Measurements from ENCODE around the gene SRD5A3.
"Not testable (repeated sequence)": the region's sequence is repeated elsewhere in the genome, so short reads cannot be mapped to it uniquely, and the experiment has no call there.

The SRD5A3 gene

DNA sequence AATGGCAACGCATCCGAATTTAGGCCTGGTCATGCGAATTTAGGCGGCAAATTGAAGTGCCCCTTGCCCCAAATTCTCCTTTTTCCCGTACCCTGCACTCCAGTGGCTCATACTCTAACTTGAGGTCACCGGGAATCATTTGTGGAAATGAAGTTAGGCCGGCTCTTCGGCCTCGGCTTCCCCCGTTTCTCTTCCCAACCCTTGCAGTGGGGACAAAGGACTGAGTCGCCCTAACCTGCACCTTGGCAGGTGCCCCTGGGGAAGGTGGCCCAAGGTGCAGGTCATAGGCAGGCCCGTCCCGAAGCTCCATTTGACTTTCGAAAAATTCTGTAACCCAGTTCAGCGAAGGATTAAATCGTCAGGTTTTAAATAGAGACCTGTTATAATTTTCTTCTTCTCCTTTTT lies 811 bp downstream of the SRD5A3 start:
- DNase-seq (ENCODE audit: low read depth, low spot score), result no peak

DNA sequence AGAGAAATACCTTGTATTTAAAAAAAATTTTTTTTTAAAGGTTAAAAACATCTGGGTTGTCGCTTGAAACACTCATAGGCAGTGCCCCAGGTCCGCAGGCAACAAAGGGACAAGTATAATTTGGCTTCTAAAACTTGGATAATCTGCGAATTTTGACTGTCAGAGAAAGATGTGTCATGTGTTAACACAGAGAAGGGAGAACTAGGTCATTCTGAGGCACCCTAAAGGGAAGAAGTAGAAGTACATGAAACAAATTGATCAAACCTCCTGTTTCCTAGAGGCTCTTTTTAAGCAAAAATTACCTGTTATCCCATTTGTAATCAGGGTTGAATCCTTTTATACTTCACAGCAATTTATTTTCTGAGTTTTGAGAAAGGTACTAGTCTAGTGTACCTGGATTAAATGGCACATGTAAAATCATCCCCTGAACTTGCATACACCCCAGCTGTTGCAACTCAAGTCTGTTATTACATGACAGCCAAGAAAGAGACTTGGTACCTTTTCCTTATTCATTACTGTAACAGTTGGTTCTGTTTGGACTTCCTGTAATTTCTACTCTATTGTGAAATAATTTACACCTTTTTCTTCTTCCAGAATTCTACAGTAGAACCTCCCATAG lies 1.7 kb downstream of the SRD5A3 start:
- no peak for DNase-seq (ENCODE audit: low read depth, low spot score)

DNA sequence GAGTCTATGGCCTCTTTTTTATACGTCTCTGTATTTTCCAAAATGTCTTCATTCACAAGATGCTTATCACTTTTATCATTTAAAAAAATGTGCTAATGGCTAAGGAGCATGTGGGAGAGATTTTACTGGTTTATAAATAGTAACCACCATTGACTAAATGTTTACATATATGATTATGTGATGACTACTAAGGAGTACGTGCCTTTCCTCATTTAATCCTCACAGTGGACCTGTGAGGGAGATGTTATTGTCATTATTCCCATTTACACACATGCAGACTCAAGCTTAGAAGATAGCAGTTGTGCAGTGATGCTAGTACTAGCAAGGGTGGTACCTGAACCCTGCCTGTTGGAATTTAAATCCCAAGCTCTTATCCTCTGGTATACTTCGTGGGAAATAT lies 2.4 kb downstream of the SRD5A3 start:
- DNase-seq (ENCODE audit: low read depth, low spot score), result no peak

DNA sequence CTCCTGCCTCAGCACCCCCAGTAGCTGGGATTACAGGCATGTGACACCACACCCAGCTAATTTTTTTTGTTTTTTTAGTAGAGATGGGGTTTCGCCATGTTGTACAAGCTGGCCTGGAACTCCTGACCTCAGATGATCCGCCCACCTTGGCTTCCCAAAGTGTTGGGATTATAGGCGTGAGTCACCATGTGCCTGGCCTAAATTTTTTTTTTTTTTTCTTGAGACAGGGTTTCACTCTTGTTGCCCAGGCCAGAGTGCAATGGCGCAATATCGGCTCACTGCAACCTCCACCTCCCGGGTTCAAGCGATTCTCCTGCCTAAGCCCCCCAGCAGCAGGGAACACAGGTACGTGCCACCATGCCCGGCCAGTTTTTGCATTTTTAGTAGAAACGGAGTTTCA lies 4.8 kb downstream of the SRD5A3 start:
- DNase-seq (ENCODE audit: low read depth, low spot score), result not testable (repeated sequence)

DNA sequence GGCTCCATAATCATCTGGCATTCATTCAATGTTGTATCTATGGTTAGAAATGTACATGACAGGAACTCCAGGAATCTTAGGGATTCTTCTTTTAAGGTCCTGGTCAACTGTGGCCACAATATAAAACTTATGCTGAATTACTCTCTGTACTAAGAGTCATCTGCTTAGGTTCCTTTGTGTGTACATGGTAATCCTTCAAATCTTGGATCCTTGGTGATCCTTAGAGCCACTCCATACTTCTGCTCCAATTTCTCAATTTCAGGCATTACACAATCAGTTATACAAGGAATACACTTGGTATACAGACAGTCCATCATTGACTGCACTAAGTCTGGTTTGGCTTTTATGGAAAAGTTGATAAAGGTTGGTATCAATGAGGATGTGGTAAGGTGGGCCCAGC lies 5.8 kb downstream of the SRD5A3 start:
- DNase-seq (ENCODE audit: low read depth, low spot score), result no peak

DNA sequence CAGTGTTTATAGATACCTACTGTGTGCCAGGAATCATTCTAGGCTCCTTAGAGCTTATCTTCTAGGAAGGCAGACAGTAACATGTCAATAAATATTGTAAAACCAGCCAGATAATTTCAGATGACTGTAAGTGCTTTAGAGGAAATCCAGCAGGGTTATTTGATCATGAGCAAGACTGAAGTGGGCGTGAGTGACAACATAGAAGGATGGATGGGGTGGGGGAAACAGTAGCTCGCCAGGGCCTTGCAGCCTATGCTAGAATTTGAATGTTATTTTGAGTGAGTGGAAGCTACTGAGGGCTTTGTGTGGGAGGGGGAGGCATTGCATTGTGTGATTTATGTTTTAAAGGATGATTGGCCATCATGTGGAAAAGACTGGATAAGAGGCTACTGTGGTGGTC lies 6.7 kb downstream of the SRD5A3 start:
- DNase-seq (ENCODE audit: low read depth, low spot score), result no peak

DNA sequence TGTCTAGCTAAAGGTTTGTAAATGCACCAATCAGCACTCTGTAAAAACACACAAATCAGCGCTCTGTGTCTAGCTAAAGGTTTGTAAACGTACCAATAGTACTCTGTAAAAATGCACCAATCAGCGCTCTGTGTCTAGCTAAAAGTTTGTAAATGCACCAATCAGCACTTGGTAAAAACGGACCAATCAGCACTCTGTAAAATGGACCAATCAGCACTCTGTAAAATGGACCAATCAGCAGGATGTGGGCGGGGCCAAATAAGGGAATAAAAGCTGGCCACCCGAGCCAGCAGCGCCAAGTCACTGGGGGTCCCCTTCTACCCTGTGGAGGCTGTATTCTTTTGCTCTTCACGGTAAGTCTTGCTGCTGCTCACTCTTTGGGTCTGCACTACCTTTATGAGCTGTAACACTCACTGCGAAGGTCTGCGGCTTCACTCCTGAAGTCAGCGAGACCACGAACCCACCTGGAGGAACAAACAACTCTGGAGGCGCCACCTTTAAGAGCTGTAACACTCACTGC lies 7.2 kb downstream of the SRD5A3 start:
- not testable (repeated sequence) for DNase-seq (ENCODE audit: low read depth, low spot score)

DNA sequence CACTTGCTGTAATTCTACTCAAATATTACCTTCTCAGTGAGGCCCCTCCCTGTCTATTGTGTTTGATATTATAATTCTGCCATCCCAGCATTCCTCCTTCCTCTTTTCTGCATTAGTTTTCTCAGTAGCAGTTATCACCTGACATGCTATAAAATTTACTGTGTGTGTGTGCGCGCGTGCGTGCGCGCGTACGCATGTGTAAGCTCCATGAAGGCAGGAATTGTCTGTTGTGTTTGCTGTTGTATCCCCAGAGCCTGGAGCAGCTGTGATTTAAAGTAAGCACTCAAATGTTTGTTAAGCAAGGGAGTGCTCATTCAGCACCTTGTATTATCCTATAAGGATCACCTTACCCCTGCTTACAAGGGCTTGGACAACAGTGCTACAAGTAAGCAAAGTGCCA lies 8.6 kb downstream of the SRD5A3 start:
- DNase-seq (ENCODE audit: low read depth, low spot score), result no peak

DNA sequence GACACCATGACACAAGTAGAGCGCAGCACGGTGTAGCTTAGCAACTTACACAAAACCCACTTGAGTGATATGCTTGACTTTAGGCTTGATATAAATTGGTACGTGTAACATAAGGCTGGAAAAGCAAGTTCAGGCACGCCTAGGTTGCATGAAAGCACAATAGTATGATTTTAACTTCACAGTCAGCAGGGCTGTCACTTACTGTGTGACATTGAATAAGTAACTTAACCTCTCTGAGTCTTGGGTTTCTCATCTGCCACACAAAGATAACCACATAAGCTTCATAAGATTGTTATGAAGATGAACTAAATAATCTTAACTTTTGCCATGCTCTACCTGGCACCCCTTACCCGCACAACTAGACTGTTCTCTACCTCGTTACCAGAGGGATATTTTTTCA lies 9.5 kb downstream of the SRD5A3 start:
- no peak for DNase-seq (ENCODE audit: low read depth, low spot score)

DNA sequence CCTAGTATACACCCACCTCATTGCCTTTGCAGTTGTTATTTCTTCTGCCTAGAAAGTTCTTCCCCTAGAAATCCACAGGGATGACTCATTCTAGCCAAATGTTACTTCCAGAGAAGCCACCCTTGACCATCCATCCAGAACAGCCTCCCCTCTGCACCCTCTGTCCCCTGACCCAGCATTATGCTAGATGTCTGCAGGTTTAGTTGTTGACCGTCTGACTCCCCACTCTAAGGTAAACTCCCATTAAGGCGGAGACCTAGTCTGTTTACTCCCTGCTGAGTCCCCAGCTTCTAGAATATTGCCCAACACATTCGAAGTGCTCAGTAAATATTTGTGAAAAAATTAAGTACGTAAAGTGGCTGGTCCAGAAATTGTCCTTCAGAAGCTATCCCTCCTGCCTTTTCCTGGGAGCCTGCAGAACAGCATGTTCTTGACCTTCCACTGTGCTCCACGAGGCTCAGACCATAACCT lies 11.0 kb downstream of the SRD5A3 start:
- no peak for DNase-seq (ENCODE audit: low read depth, low spot score)

DNA sequence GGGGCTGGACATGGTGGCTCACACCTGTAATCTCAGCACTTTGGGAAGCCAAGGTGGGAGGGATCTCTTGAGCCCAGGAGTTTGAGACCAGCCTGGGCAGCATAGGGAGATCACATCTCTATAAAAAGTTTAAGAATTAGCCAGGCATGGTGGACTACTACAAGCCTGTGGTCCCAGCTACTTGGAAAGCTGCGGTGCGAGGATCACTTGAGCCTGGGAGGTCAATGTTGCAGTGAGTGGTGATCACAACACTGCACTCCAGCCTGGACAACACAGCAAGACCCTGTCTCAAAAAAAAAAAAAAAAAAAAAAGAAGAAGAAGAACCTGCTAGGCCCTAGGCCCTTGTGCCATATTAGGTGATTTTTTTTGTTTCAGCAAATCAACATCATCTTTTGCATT lies 12.2 kb downstream of the SRD5A3 start:
- DNase-seq (ENCODE audit: low read depth, low spot score), result no peak

DNA sequence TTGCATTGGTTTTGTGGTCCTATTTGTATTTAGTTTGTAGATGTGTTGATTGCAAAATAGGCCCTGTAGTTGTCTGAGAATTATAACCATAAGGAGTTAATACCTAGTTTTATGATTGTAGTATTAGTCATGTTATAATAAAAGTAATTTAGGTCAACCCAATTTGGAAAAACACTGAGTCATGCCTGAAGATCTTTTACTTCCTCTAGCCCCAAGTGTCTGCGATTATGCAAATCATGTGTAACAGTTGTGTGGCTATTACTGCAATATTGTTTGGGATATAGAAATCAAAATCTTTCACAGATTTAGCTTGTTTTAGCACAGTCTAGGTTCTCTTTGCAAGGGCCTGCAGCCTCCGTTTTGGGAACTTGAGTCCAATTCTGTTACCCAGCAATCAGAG lies 12.6 kb downstream of the SRD5A3 start:
- DNase-seq (ENCODE audit: low read depth, low spot score), result no peak

DNA sequence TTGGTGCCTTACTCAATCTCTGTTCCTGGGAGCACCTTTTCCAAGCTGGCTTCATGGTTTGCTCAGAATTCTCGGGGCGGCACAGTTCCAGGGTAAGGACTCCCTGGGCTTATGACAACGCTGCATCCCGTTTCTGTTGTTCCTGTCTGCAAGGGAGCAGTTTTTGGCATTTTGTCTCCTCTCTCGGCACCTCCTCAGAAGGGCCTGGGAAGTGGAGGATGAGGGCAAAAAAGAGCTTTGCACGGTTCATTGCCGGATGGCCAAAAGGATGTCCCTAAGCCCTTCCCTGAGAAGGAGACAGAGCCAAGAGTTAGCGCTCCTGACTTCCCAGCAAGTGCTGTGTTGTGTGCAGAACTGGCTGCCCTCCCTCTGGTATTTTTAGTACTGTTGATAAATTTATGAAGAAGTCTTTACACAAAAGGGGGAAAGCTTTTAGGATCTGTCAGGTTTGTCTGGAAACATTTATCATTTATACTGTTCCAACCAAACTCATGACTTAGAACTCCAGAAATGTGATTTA lies 13.4 kb downstream of the SRD5A3 start:
- DNase-seq (ENCODE audit: low read depth, low spot score), result no peak

DNA sequence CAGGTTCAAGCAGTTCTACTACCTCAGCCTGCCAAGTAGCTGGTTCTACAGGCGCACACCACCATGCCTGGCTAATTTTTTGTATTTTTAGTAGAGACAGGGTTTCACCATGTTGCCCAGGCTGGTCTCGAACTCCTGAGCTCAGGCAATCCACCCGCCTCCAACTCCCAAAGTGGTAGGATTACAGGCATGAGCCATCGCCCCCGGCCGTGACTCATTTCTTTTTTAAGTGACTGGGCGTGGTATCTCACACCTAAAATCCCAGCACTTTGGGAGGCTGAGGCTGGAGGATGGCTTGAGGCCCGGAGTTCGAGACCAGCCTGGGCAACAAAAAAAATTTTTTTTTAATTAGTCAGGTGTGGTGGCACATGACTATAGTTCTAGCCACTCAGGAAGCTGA lies 16.9 kb downstream of the SRD5A3 start:
- not testable (repeated sequence) for DNase-seq (ENCODE audit: low read depth, low spot score)

DNA sequence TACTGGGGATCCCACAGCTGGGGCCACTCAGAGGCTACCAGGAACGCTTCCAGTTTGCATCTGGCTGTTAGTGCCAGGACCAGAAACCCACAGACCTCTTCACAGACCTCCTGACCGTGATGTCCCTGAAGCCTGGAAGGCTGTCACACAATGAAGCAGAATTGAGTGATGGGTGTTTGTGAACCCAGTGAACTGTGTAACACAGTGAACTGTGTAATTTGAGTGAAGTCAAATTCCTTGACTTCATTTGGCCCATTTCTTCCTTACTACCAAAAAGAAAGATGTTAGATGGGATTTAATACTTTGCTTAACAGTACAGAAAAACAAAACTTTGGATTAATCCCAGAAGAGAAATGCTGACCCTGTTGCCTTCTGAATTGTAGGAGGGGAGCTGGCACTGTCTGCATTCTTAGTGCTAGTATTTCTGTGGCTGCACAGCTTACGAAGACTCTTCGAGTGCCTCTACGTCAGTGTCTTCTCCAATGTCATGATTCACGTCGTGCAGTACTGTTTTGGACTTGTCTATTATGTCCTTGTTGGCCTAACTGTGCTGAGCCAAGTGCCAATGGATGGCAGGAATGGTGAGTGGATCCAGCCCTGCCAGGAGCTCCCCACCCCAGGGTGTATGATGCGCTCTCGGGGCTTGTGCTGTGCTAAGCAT lies 17.8 kb downstream of the SRD5A3 start:
- DNase-seq (ENCODE audit: low read depth, low spot score), result no peak

DNA sequence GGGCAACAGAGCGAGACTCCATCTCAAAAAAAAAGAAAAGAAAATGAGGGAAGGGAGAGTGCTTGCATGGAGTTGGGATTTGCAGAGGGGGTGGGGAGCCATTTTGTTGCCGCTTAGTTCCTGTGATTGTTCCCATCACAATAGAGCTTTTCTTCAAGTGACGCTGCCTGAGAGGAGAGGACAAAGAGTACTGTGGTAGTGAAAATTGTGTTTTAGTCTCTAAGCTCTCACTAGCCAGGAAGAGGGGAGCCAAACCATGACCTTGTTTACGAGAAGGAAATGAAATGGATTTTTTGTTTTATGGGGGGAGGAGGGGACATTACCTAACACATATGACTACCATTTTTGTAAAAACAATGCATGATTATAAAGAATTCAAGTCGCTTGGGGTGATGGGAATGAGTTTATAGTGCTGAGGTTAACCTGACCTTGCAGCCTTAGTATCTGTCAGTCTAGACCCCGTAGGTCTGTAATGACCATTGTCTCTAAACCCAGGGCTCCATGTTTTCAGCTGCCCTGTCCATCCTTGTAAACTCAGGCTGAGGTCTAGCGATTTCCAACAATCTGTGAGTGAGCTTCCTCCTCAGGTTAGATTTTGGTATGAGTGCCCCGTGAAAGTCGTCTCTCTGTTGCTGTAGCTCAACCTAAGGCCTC lies 18.8 kb downstream of the SRD5A3 start:
- no peak for DNase-seq (ENCODE audit: low read depth, low spot score)

DNA sequence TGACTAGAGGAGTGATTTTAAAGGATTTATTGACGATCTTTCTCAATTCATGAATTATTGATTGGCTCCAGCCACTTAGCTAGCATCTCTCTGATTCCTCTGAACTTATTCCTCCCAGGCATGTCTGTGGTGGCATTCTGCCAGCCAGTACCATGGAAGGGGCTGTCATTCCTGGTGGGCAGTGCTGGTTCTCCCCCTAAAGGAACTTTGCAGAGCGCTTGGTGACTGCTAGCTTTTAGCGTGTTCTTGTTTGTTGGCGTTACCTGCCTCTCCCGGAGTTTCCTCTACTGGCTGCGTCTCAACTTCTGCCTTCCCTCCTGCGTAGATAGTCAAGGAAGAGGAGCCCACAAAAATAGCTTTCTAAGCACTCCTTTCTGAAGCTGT lies 19.3 kb downstream of the SRD5A3 start:
- DNase-seq (ENCODE audit: low read depth, low spot score), result no peak

DNA sequence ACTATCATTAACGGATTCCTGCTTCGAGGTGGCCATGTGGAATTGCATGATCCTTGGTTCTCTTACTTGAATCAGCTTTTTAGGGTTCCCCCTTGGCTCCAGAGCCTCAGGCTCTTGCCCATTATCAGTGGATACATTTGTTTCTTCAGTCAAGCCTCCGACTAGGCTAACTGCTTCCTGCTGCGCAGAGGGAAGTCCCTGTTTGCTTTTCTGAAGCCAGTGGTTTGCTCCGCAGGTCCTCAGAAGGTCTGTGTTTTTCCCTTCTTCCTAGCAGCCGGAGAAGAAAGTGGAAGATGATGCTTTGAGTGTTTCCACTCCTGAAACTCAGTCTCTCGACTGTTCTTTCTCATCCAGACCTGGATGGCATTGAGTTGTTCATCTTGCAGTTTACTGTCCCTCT lies 20.6 kb downstream of the SRD5A3 start:
- DNase-seq (ENCODE audit: low read depth, low spot score), result peak; percentile 40

DNA sequence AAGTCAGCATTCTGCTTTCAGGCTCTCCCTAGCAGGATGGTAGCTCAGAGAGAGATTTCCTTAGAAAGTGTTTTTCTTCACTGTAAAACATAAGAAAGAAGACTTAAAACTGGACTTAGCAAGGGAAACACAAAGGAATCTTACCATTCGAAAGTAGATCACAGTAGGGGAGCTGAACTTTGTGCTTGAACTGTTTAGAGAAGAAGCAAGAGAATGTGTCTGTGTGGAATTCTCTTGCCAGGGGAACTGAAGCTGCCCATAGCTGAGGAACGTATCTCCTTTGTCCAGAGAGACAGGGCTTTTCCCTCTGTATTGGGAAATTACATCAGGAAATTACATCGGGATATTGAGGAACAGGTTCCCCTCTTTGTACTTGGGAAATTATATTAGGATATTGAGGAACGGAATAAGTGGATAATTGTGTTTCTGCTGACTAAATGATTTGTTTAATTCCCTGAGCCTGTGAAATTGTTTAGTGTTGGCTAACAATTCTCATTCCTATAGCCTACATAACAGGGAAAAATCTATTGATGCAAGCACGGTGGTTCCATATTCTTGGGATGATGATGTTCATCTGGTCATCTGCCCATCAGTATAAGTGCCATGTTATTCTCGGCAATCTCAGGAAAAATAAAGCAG lies 21.2 kb downstream of the SRD5A3 start:
- peak; percentile 50 for DNase-seq (ENCODE audit: low read depth, low spot score)

DNA sequence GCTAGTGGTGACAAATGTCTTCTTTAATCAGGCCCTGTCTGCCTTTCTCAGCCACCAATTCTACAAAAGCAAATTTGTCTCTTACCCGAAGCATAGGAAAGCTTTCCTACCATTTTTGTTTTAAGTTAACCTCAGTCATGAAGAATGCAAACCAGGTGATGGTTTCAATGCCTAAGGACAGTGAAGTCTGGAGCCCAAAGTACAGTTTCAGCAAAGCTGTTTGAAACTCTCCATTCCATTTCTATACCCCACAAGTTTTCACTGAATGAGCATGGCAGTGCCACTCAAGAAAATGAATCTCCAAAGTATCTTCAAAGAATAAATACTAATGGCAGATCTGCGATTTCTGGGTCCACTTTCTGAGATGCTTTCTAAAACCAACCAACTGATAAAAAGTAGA lies 23.9 kb downstream of the SRD5A3 start:
- DNase-seq (ENCODE audit: low read depth, low spot score), result no peak

DNA sequence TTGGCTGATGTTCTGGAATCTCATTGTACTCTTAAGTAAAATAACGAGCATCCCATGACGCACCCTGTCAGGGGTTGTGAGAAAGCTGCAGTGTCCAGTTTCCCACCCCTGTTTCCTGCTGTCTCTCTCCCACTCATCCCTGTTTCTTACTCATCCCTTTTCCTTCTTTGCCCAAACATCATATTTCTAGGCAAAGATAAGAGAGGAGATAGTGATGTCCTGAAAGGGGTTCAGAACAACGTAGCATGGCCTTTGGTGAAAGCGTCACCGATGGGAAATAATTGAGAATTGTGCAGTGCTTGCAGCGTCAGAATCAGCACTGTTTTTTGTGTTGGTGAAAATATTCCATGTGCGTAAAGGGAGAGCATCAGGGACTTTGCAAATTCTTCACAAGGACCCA lies 26.2 kb downstream of the SRD5A3 start:
- peak; percentile 59 for DNase-seq (ENCODE audit: low read depth, low spot score)

DNA sequence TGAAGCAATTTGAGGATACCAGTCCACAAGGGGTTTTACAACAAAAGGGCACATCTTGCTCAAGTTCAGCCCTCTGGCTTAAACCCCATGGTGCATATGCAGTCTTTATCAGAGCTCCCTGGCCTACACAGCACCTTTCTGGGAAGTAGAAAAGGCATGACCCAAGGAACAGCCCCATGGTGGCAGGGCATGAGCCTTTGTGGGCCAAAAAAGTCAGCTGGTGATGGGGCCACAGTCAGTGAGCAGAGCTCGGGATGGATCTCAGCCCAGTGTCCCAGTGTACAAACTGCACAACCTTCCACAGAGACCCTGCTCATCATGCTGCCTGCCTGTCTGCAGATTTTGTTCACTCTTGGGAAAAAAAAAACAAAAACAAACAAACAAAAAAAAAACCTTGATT lies 27.4 kb downstream of the SRD5A3 start:
- no peak for DNase-seq (ENCODE audit: low read depth, low spot score)

Data from brain pericyte (primary cell).